ENCODE results near the gene IL4. TPM values are rescaled to one million over a fixed set of nuclear protein-coding genes. Genes with fewer than 3 reads are reported as not detected.
A peak's percentile ranks its signal among the peaks of the same experiment; 100 is the strongest.

Gene IL4
- total and polyA plus RNA-seq, 9 of the 15 experiments (the other 6 are each of a cell fraction or from before 2014, with no cell fraction given) = 0.22 to 0.62 TPM; not detected in 7

DNA sequence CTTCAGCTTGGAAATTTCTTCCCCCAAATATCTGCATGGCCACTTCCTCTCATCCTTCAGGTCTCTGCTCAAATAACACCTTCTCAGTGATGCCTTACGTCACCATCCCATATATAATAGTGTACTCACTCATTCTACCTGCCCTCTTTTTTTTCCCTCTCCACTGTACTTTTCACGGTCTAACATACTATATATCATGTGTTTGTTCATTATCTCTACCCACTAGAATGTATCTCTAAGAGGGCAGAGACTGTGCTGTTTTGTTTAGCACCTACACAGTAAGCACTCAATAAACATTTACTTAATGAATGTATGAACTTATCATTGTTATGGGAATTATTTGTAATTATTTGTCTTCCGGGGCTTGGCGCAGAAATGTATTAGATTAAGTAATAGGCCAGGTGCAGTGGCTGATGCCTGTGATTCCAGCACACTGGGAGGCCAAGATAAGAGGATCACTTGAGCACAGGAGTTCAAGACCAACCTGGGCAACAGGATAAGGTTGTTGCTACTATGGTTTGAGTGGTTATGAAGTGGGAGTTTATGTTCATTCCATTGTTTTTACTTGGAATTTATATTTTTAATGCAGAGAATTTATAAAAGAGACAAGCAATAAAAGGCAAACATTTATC is 21.8 kb upstream of the IL4 start (continued):
- TF ChIP-seq DACH1 (IDR thresholded peaks at IDR 0.05; ENCODE audit: partially characterized antibody) (peak; percentile 94), GATAD2A (IDR thresholded peaks at IDR 0.05) (no peak), DPF2 (IDR thresholded peaks at IDR 0.05) (peak; percentile 97), MCM3 (IDR thresholded peaks at IDR 0.05) (no peak), ZNF644 (tag; IDR thresholded peaks at IDR 0.05; ENCODE audit: low read depth) (peak; percentile 82), ZNF384 (IDR thresholded peaks at IDR 0.05; ENCODE audit: low read depth, low read length) (no peak), CCNT2 (IDR thresholded peaks at IDR 0.05; ENCODE audit: borderline replicate concordance, extremely low read depth, insufficient read length, low read depth, low read length) (peak; percentile 57), MXI1 (IDR thresholded peaks at IDR 0.05; ENCODE audit: low read depth, low read length) (peak; percentile 23; the same call in 1 of the 2 replicates), FOS (IDR thresholded peaks at IDR 0.05; ENCODE audit: extremely low read depth, insufficient read length) (no peak), ARNT (IDR thresholded peaks at IDR 0.05) (peak; percentile 80 to 84; a peak in 3 of 4 replicates), SMAD1 (IDR thresholded peaks at IDR 0.05; ENCODE audit: low read depth, low read length, partially characterized antibody) (peak; percentile 86), FOXP1 (CRISPR knock-in tag; IDR thresholded peaks at IDR 0.05) (no peak), MBD2 (IDR thresholded peaks at IDR 0.05; ENCODE audit: borderline replicate concordance, low read depth) (peak; percentile 69), PYGO2 (tag; IDR thresholded peaks at IDR 0.05) (no peak), NFRKB (IDR thresholded peaks at IDR 0.05; ENCODE audit: low read depth) (no peak), SPI1 (IDR thresholded peaks at IDR 0.05; ENCODE audit: borderline replicate concordance, low read depth, low read length) (peak; percentile 28; the same call in 1 of the 2 replicates)
- TF ChIP-seq, protein P1, sequence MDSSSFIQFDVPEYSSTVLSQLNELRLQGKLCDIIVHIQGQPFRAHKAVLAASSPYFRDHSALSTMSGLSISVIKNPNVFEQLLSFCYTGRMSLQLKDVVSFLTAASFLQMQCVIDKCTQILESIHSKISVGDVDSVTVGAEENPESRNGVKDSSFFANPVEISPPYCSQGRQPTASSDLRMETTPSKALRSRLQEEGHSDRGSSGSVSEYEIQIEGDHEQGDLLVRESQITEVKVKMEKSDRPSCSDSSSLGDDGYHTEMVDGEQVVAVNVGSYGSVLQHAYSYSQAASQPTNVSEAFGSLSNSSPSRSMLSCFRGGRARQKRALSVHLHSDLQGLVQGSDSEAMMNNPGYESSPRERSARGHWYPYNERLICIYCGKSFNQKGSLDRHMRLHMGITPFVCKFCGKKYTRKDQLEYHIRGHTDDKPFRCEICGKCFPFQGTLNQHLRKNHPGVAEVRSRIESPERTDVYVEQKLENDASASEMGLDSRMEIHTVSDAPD (CRISPR knock-in tag; IDR thresholded peaks at IDR 0.05) = no peak
- TF ChIP-seq, protein P2, sequence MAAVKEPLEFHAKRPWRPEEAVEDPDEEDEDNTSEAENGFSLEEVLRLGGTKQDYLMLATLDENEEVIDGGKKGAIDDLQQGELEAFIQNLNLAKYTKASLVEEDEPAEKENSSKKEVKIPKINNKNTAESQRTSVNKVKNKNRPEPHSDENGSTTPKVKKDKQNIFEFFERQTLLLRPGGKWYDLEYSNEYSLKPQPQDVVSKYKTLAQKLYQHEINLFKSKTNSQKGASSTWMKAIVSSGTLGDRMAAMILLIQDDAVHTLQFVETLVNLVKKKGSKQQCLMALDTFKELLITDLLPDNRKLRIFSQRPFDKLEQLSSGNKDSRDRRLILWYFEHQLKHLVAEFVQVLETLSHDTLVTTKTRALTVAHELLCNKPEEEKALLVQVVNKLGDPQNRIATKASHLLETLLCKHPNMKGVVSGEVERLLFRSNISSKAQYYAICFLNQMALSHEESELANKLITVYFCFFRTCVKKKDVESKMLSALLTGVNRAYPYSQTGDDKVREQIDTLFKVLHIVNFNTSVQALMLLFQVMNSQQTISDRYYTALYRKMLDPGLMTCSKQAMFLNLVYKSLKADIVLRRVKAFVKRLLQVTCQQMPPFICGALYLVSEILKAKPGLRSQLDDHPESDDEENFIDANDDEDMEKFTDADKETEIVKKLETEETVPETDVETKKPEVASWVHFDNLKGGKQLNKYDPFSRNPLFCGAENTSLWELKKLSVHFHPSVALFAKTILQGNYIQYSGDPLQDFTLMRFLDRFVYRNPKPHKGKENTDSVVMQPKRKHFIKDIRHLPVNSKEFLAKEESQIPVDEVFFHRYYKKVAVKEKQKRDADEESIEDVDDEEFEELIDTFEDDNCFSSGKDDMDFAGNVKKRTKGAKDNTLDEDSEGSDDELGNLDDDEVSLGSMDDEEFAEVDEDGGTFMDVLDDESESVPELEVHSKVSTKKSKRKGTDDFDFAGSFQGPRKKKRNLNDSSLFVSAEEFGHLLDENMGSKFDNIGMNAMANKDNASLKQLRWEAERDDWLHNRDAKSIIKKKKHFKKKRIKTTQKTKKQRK (IDR thresholded peaks at IDR 0.05; ENCODE audit: borderline replicate concordance, low read depth, low read length) = no peak
- TF ChIP-seq, protein P3, sequence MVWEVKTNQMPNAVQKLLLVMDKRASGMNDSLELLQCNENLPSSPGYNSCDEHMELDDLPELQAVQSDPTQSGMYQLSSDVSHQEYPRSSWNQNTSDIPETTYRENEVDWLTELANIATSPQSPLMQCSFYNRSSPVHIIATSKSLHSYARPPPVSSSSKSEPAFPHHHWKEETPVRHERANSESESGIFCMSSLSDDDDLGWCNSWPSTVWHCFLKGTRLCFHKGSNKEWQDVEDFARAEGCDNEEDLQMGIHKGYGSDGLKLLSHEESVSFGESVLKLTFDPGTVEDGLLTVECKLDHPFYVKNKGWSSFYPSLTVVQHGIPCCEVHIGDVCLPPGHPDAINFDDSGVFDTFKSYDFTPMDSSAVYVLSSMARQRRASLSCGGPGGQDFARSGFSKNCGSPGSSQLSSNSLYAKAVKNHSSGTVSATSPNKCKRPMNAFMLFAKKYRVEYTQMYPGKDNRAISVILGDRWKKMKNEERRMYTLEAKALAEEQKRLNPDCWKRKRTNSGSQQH (CRISPR knock-in tag; IDR thresholded peaks at IDR 0.05) = no peak
- TF ChIP-seq, protein P4, sequence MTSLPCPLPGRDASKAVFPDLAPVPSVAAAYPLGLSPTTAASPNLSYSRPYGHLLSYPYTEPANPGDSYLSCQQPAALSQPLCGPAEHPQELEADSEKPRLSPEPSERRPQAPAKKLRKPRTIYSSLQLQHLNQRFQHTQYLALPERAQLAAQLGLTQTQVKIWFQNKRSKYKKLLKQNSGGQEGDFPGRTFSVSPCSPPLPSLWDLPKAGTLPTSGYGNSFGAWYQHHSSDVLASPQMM (CRISPR knock-in tag; IDR thresholded peaks at IDR 0.05) = no peak
- TF ChIP-seq, protein P5, sequence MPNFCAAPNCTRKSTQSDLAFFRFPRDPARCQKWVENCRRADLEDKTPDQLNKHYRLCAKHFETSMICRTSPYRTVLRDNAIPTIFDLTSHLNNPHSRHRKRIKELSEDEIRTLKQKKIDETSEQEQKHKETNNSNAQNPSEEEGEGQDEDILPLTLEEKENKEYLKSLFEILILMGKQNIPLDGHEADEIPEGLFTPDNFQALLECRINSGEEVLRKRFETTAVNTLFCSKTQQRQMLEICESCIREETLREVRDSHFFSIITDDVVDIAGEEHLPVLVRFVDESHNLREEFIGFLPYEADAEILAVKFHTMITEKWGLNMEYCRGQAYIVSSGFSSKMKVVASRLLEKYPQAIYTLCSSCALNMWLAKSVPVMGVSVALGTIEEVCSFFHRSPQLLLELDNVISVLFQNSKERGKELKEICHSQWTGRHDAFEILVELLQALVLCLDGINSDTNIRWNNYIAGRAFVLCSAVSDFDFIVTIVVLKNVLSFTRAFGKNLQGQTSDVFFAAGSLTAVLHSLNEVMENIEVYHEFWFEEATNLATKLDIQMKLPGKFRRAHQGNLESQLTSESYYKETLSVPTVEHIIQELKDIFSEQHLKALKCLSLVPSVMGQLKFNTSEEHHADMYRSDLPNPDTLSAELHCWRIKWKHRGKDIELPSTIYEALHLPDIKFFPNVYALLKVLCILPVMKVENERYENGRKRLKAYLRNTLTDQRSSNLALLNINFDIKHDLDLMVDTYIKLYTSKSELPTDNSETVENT (CRISPR knock-in tag; IDR thresholded peaks at IDR 0.05) = no peak

Measured in K562 (cell line).